Measurements from ENCODE around the gene ENPP3. TPM values are rescaled to one million over a fixed set of nuclear protein-coding genes. Genes with fewer than 3 reads are reported as not detected.

ENPP3 gene
- total RNA-seq, 1 experiment from 2014 or later = 0.15 TPM

GRCh38 chr6:131602781-131603312 is 34.3 kb upstream of the ENPP3 start:
- peaks cover 2 to 54% (median 49%) of the 10 kb centered on the region in 3 experiments; a peak in 5 of 7 replicates for H3K36me3 Mint-ChIP-seq (ENCODE audit: insufficient read depth in 1 of 3, low read depth in 3 of 3)
- Histone ChIP-seq H4K8ac (replicated peaks; ENCODE audit: insufficient read length, low read depth, low read length) (no peak overlapping the region), H3K4ac (ENCODE audit: low read depth, low read length) (no peak overlapping the region), H4K5ac (ENCODE audit: insufficient read length, low read depth, low read length) (no peak overlapping the region), H3K79me2 (ENCODE audit: insufficient read depth, low read length) (no peaks in the 10 kb centered on the region), H2BK15ac (ENCODE audit: low read depth, low read length) (no peak overlapping the region), H2AK5ac (ENCODE audit: insufficient read length, low read length) (no peak overlapping the region), H3K23ac (ENCODE audit: insufficient read length, low read depth, low read length) (no peak overlapping the region), H3K27me3 (ENCODE audit: insufficient read depth, low read length) (no peaks in the 10 kb centered on the region), H3K23me2 (ENCODE audit: insufficient read length, low read depth, low read length, poor library complexity, severe bottlenecking) (no peaks in the 10 kb centered on the region), H2BK12ac (ENCODE audit: insufficient read length, low read depth, low read length) (no peak overlapping the region), H3K9ac (ENCODE audit: extremely low read depth, insufficient read length, low read length) (no peak overlapping the region), H2AFZ (ENCODE audit: low read length) (no peak overlapping the region), H3K9me3 (ENCODE audit: control insufficient read depth, low read depth, low read length) (no peaks in the 10 kb centered on the region), H3T11ph (ENCODE audit: low read length) (no peak overlapping the region), H4K91ac (ENCODE audit: insufficient read length, low read depth, low read length) (no peak overlapping the region), H3K79me1 (ENCODE audit: insufficient read depth, low read depth, low read length, poor library complexity, severe bottlenecking) (no peaks in the 10 kb centered on the region), H3K56ac (ENCODE audit: insufficient read length, low read depth, low read length) (no peak overlapping the region), H2BK120ac (ENCODE audit: low read depth, low read length, poor library complexity, severe bottlenecking) (no peak overlapping the region), H4K20me1 (ENCODE audit: control insufficient read depth, insufficient read depth, insufficient read length) (no peaks in the 10 kb centered on the region), H3K27ac (ENCODE audit: insufficient read length, low read depth, low read length) (no peak overlapping the region), H2BK5ac (ENCODE audit: insufficient read length, low read length) (no peak overlapping the region), H3K4me1 (ENCODE audit: insufficient read depth, low read length) (no peaks in the 10 kb centered on the region), H3K18ac (ENCODE audit: insufficient read length, low read depth, low read length) (no peak overlapping the region), H3K4me2 (ENCODE audit: insufficient read depth, insufficient read length, low read length) (no peak overlapping the region), H3K14ac (ENCODE audit: insufficient read depth, low read length) (no peak overlapping the region), H2BK20ac (ENCODE audit: low read depth, low read length, poor library complexity, severe bottlenecking) (no peak overlapping the region)
- no peak overlapping the region for H3K27ac Mint-ChIP-seq
- no peaks in the 10 kb centered on the region for H3K9me3 Mint-ChIP-seq
- TF ChIP-seq CTCF (conservative IDR thresholded peaks at IDR 0.05) = no peak
- no peak for DNase-seq
- no peaks in the 10 kb centered on the region for H3K27me3 Mint-ChIP-seq (ENCODE audit: low read depth)
- no peaks in the 10 kb centered on the region for H3K4me1 Mint-ChIP-seq
- WGBS (ENCODE audit: extremely low coverage, insufficient read length, low lambda C conversion rate) = no CpG with 5 or more reads among the region's 1 CpG
- no peak overlapping the region for H3K4me3 Mint-ChIP-seq

Data from H9 (cell line).